ENCODE results near the gene FCGBP.
"Not testable (repeated sequence)": the region's sequence is repeated elsewhere in the genome, so short reads cannot be mapped to it uniquely, and the experiment has no call there.

GRCh38 chr19:39889872-39890754, 44.3 kb downstream of the FCGBP start:
- TF ChIP-seq YY1 (IDR thresholded peaks at IDR 0.05; ENCODE audit: insufficient read depth, insufficient read length); ZNF274 (IDR thresholded peaks at IDR 0.05; ENCODE audit: low read depth, low read length); SUZ12 (IDR thresholded peaks at IDR 0.05; ENCODE audit: extremely low read depth, insufficient read depth, insufficient read length): not testable (repeated sequence)

Measured in NT2/D1 (cell line).